Fibroblast of skin of back (primary cell): ENCODE measurements around the gene RAD51B.
"Not testable (repeated sequence)": the region's sequence is repeated elsewhere in the genome, so short reads cannot be mapped to it uniquely, and the experiment has no call there.

Experiments used
- DNase-seq: peaks from one replicate; pipeline ENCODE4 v3.0.0-alpha.2; 2013

The RAD51B gene

GRCh38 chr14:68695856-68696255, 876.3 kb downstream of the RAD51B start:
- DNase-seq: peak; percentile 72

GRCh38 chr14:68696266-68696665, 876.7 kb downstream of the RAD51B start:
- no peak for DNase-seq

- DNase-seq: no peak
Observed at GRCh38 chr14:68696721-68697495, 877.3 kb downstream of the RAD51B start.

GRCh38 chr14:68698773-68699172, 879.2 kb downstream of the RAD51B start:
- DNase-seq: not testable (repeated sequence)

GRCh38 chr14:68701001-68701741, 881.6 kb downstream of the RAD51B start:
- DNase-seq: no peak

GRCh38 chr14:68702135-68702534, 882.6 kb downstream of the RAD51B start:
- no peak for DNase-seq

GRCh38 chr14:68702578-68702977, 883.0 kb downstream of the RAD51B start:
- no peak for DNase-seq

- peak; percentile 83 for DNase-seq
Observed at GRCh38 chr14:68703093-68703492, 883.5 kb downstream of the RAD51B start.

GRCh38 chr14:68704736-68705720, 885.4 kb downstream of the RAD51B start:
- no peak for DNase-seq

GRCh38 chr14:68705741-68706283, 886.2 kb downstream of the RAD51B start:
- DNase-seq: no peak

GRCh38 chr14:68707482-68707881, 887.9 kb downstream of the RAD51B start:
- DNase-seq: no peak

GRCh38 chr14:68708343-68708742, 888.8 kb downstream of the RAD51B start:
- DNase-seq: no peak

GRCh38 chr14:68709007-68709406, 889.4 kb downstream of the RAD51B start:
- DNase-seq: no peak

- DNase-seq: no peak
Observed at GRCh38 chr14:68710776-68711175, 891.2 kb downstream of the RAD51B start.

- no peak for DNase-seq
Observed at GRCh38 chr14:68711561-68712309, 892.2 kb downstream of the RAD51B start.

- no peak for DNase-seq
Observed at GRCh38 chr14:68712703-68713370, 893.3 kb downstream of the RAD51B start.

- no peak for DNase-seq
Observed at GRCh38 chr14:68713782-68714181, 894.2 kb downstream of the RAD51B start.

- peak; percentile 71 for DNase-seq
Observed at GRCh38 chr14:68714991-68715924, 895.7 kb downstream of the RAD51B start.

GRCh38 chr14:68716698-68717097, 897.1 kb downstream of the RAD51B start:
- no peak for DNase-seq
